Lower leg skin (tissue), 3 donors: ENCODE measurements around the gene RANBP3.

ENCODE experiments used
- CTCF ChIP-seq, 3 donors: fragments of 450-650 bp; IDR thresholded peaks; one replicate each; pipeline ENCODE4 v1.5.1; 2016; ENCODE audit warnings: antibody characterized with exemption in 3 of 3, mild to moderate bottlenecking in 3 of 3, moderate library complexity in 2 of 3
- POLR2A ChIP-seq, 2 donors: fragments of 450-650 bp; IDR thresholded peaks; one replicate each; pipeline ENCODE4 v1.6.1; 2016 to 2017; ENCODE audit warnings: antibody characterized with exemption in 2 of 2, mild to moderate bottlenecking in 1 of 2, moderate library complexity in 1 of 2

- TF ChIP-seq POLR2A (IDR thresholded peaks at IDR 0.05) (no peak), CTCF (IDR thresholded peaks at IDR 0.05) (no peak)
These were observed 36.3 kb downstream of the RANBP3 start for GRCh38 chr19:5941673-5942072.
